ENCODE data around the gene ITPR1. TPM values are rescaled to one million over a fixed set of nuclear protein-coding genes. Genes with fewer than 3 reads are reported as not detected.

Gene ITPR1
- total and polyA plus RNA-seq, 10 of the 15 experiments (the other 5 are each of a cell fraction or from before 2014, with no cell fraction given) = 12.2 to 239 (median 28.4) TPM

GRCh38 chr3:4460334-4460733 lies 32.8 kb upstream of the ITPR1 start:
- Histone ChIP-seq H3K4me3 (no peak overlapping the region), H3K4me1 (ENCODE audit: control insufficient read depth, insufficient read depth, low read length) (no peaks in the 10 kb centered on the region), H3K79me2 (ENCODE audit: control insufficient read depth, insufficient read depth, low read length) (no peaks in the 10 kb centered on the region), H2AFZ (ENCODE audit: control insufficient read depth, low read depth, low read length) (no peak overlapping the region), H3K36me3 (ENCODE audit: control insufficient read depth in 2 of 2, insufficient read depth in 2 of 2, low read length in 1 of 2) (no peaks in the 10 kb centered on the region), H3K9me3 (replicated peaks; ENCODE audit: control insufficient read depth, insufficient read depth, low read length) (no peaks in the 10 kb centered on the region), H4K20me1 (ENCODE audit: control insufficient read depth, insufficient read depth) (no peaks in the 10 kb centered on the region), H3K4me2 (ENCODE audit: control insufficient read depth, insufficient read depth) (no peak overlapping the region), H3K9ac (ENCODE audit: control insufficient read depth, insufficient read depth, low read length) (no peak overlapping the region), H3K27me3 (replicated peaks in 1 of 2; ENCODE audit: control insufficient read depth in 2 of 2, insufficient read depth in 2 of 2, low read length in 1 of 2) (no peaks in the 10 kb centered on the region), H3K27ac (ENCODE audit: control insufficient read depth, insufficient read depth) (no peak overlapping the region)
- no peak for FAIRE-seq
- in situ Hi-C loops (cut with MboI) (no loop called here), intact Hi-C loops (cut with micrococcal nuclease; ENCODE audit: unreplicated experiment) (no loop called here)
- POLR2A ChIA-PET = no interaction called here
- TF ChIP-seq E2F4 (IDR thresholded peaks at IDR 0.05; ENCODE audit: low read depth, low read length) = no peak
- no peak for TF ChIP-seq SPI1 (IDR thresholded peaks at IDR 0.05; ENCODE audit: borderline replicate concordance, insufficient read depth, low read depth, low read length)
- TF ChIP-seq POLR2AphosphoS5 (IDR thresholded peaks at IDR 0.05; ENCODE audit: low read length) = no peak
- TF ChIP-seq ZBTB40 (IDR thresholded peaks at IDR 0.05; ENCODE audit: borderline replicate concordance) = no peak
- no peak for TF ChIP-seq FOXM1 (IDR thresholded peaks at IDR 0.05; ENCODE audit: low read depth, low read length)
- TF ChIP-seq ZNF274 (IDR thresholded peaks at IDR 0.05; ENCODE audit: insufficient read depth, insufficient read length) = no peak
- TF ChIP-seq SP1 (IDR thresholded peaks at IDR 0.05; ENCODE audit: low read depth, low read length) = no peak
- TF ChIP-seq GABPA (IDR thresholded peaks at IDR 0.05; ENCODE audit: low read depth) = no peak
- TF ChIP-seq NBN (IDR thresholded peaks at IDR 0.05) = no peak
- TF ChIP-seq SMARCA5 (IDR thresholded peaks at IDR 0.05) = no peak
- no peak for TF ChIP-seq DPF2 (IDR thresholded peaks at IDR 0.05)
- no peak for TF ChIP-seq HCFC1 (IDR thresholded peaks at IDR 0.05; ENCODE audit: low read length)
- no peak for DNase-seq (ENCODE audit: low read depth, low spot score)
- ATAC-seq = no peak
- BruUV-seq (replicated peaks) = no TSS peak
- SMC1A ChIA-PET (ENCODE audit: uncharacterized antibody, unreplicated experiment) = interaction anchor here (1.3 kb wide), 1 partner anchor 168 kb away, joined by 3 read pairs; no protein-coding TSS in a partner anchor
- 97% methylated on average over 4 of the region's 4 CpGs for WGBS (ENCODE audit: insufficient coverage, insufficient replicate concordance, low lambda C conversion rate, missing lambda C conversion rate)
- CTCF ChIA-PET = no interaction called here
- RAD21 ChIA-PET (ENCODE audit: unreplicated experiment) = no interaction called here

Measured in GM12878 (cell line).